PFSK-1 (cell line): ENCODE data around the gene ZC4H2.

Source experiments
- POLR2AphosphoS5 ChIP-seq: IDR thresholded peaks from 2 replicates; pipeline ENCODE4 v1.6.1; 2012; ENCODE audit warnings: low read depth, mild to moderate bottlenecking, control low read depth, low read length, moderate library complexity
- TAF1 ChIP-seq: IDR thresholded peaks from 2 replicates; pipeline ENCODE4 v1.6.1; 2012; ENCODE audit warnings: low read length, control low read depth, borderline replicate concordance; ENCODE audit not compliant: insufficient read depth

- TF ChIP-seq TAF1, result no peak
- no peak for TF ChIP-seq POLR2AphosphoS5
Observed at GRCh38 chrX:64994131-64994798, 18.0 kb upstream of the ZC4H2 start.
